Measurements from ENCODE around the gene SLC16A8. TPM values are rescaled to one million over a fixed set of nuclear protein-coding genes. Genes with fewer than 3 reads are reported as not detected.

SLC16A8 gene
- total RNA-seq, 1 experiment from 2014 or later: not detected

DNA sequence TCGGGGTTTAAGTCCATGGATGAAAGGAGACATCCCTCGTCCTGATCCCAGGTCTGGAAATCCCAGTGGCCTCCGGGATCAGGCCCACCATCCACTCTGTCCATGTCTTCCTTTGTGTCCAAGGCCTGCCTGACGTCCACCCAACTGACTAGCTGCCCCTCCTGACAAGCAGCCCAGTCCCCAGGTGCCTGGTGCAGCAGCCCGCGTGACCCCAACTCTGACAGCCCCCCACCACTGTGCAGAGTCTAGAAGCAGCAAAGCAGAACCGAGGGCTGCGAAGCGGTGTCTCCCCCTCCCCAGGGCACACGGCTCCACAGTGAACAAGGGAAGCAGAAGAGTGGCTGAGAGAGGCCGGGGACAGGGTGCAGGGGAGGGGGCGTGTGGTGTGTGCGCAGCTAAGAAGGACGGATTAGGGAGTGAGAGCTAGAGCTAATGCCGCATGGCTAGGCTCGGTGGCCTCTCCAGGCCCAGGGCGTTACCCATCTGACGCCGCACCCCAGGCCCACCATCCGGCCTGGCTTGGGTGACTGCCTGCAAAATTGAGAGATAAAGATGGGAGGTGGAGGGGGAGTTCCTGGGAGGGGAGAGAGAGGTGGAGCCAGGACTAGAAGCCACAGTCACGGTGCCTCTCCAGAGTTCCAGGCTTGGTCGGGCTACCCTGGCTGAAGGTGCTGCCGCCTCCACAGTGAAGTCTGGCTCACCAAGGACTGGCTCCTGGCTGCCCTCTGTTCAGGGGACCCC lies 43.1 kb upstream of the SLC16A8 start:
- no TSS peak for BruUV-seq (replicated peaks)

DNA sequence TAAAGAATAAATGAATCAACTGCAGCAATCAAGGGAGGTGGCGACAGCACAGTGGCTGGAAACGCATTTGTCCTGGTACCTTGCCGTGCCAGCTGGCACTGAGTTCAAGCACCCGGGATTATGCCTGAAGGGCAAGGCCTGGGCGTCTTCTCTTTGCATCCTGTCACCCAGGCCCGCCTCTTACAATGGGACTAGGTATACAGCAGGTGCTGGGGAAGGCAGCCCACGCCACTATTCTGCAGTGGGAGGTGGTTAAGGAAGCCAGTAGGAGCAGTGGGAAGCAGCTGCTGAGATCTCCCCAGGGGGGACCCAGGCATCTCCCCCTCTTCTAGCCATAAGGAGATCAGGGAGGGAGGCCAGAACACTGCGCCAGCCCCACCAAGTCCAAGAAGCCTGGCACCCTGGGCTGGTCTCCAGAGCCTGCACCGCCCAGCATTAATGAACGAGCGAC lies 41.8 kb upstream of the SLC16A8 start:
- Mint-ChIP-seq H3K36me3 (ENCODE audit: insufficient read depth, unreplicated experiment) (peaks cover 18% of the 10 kb centered on the region), H3K9me3 (ENCODE audit: low read depth, unreplicated experiment) (no peaks in the 10 kb centered on the region), H3K27me3 (ENCODE audit: unreplicated experiment) (no peaks in the 10 kb centered on the region), H3K4me3 (ENCODE audit: low read depth, unreplicated experiment) (no peak overlapping the region), H3K4me1 (ENCODE audit: low read depth, unreplicated experiment) (no peaks in the 10 kb centered on the region), H3K27ac (ENCODE audit: unreplicated experiment) (no peak overlapping the region)
- TF ChIP-seq, protein P1, sequence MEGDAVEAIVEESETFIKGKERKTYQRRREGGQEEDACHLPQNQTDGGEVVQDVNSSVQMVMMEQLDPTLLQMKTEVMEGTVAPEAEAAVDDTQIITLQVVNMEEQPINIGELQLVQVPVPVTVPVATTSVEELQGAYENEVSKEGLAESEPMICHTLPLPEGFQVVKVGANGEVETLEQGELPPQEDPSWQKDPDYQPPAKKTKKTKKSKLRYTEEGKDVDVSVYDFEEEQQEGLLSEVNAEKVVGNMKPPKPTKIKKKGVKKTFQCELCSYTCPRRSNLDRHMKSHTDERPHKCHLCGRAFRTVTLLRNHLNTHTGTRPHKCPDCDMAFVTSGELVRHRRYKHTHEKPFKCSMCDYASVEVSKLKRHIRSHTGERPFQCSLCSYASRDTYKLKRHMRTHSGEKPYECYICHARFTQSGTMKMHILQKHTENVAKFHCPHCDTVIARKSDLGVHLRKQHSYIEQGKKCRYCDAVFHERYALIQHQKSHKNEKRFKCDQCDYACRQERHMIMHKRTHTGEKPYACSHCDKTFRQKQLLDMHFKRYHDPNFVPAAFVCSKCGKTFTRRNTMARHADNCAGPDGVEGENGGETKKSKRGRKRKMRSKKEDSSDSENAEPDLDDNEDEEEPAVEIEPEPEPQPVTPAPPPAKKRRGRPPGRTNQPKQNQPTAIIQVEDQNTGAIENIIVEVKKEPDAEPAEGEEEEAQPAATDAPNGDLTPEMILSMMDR (IDR thresholded peaks at IDR 0.05; ENCODE audit: unreplicated experiment): no peak
- no peak for DNase-seq
- intact Hi-C loops (cut with micrococcal nuclease; ENCODE audit: unreplicated experiment): no loop called here
- CTCF ChIA-PET: interaction anchor here (0.8 kb wide), 1 partner anchor 11 kb away, joined by 3 read pairs; no protein-coding TSS in a partner anchor
- BruUV-seq (replicated peaks): no TSS peak

More for the DNA sequence above, 43.1 kb upstream of the SLC16A8 start:
- H3K9me3 Mint-ChIP-seq (ENCODE audit: low read depth, unreplicated experiment): no peaks in the 10 kb centered on the region
- no peak overlapping the region for H3K27ac Mint-ChIP-seq (ENCODE audit: unreplicated experiment)
- intact Hi-C loops (cut with micrococcal nuclease; ENCODE audit: unreplicated experiment): no loop called here
- H3K36me3 Mint-ChIP-seq (ENCODE audit: insufficient read depth, unreplicated experiment): peaks cover 18% of the 10 kb centered on the region
- DNase-seq: no peak
- no peaks in the 10 kb centered on the region for H3K4me1 Mint-ChIP-seq (ENCODE audit: low read depth, unreplicated experiment)
- TF ChIP-seq, protein P1 (IDR thresholded peaks at IDR 0.05; ENCODE audit: unreplicated experiment): no peak
- no peaks in the 10 kb centered on the region for H3K27me3 Mint-ChIP-seq (ENCODE audit: unreplicated experiment)
- H3K4me3 Mint-ChIP-seq (ENCODE audit: low read depth, unreplicated experiment): no peak overlapping the region
- CTCF ChIA-PET: no interaction called here

DNA sequence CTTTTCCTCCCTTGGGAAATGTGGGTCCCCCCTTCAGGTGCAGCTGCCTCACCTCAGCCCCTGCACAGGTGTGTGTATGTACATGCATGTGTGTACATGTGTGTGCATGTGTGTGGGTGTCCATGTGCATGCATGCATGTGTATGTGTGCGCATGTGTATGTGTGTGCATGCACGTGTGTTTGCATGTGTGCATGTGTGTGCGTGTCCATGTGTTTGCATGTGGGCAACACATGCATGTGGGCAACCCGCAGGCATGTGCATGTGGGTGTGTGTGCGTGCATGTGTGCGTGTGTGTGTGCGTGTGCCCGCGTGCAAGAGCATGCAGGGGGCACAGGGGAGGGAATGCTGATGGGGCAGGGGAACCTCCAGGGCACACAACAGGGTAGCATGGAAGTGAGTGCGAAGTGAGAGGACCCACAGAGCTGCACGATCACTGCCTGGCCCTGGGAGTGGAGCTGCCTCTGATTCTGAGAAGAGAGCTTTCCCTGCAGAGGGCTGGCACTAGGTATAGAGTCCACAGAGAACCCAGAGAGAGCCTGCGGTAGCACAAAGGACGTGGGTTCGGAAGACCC lies 41.1 kb upstream of the SLC16A8 start:
- Mint-ChIP-seq H3K27me3 (ENCODE audit: unreplicated experiment) (no peaks in the 10 kb centered on the region), H3K36me3 (ENCODE audit: insufficient read depth, unreplicated experiment) (peaks cover 18% of the 10 kb centered on the region), H3K4me3 (ENCODE audit: low read depth, unreplicated experiment) (no peak overlapping the region), H3K27ac (ENCODE audit: unreplicated experiment) (no peak overlapping the region), H3K4me1 (ENCODE audit: low read depth, unreplicated experiment) (no peaks in the 10 kb centered on the region), H3K9me3 (ENCODE audit: low read depth, unreplicated experiment) (no peaks in the 10 kb centered on the region)
- TF ChIP-seq, protein P1 (IDR thresholded peaks at IDR 0.05; ENCODE audit: unreplicated experiment): no peak
- BruUV-seq (replicated peaks): no TSS peak
- intact Hi-C loops (cut with micrococcal nuclease; ENCODE audit: unreplicated experiment): no loop called here
- CTCF ChIA-PET: no interaction called here
- DNase-seq: no peak

DNA sequence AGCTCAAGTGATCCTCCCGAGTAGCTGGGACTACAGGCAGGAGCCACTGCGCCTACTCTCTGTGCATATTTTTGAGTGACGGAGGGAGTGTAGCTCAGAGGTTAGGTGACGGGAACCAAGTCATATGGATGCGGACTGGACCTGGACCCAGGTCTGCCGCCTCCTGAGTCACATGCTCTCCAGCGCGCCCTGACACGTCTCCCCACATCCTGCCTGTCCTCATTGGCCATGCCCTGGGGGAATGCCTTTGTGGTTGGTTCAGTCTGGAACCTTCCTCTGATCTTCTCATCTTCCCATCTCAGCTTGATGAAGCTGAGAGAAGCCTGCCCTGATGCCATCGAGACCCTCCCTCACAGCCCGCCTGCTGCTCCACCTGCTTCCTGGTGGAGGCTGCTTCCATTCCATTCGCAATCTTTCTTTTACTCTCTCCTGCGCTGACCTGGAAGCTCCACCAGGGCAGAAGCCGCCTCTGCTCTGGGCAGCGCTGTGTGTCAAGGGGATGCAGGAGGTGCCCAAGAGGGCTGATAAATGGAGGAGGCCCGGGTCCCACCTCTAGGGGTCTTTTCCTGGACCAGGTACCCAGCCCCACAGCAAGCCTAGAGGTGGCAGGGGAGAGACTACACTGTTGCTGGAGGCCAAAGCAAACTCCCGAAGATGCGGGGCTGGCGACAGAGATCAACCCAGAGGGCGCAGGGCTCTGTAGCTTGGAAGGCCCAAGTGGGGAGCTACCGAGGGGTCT lies 40.4 kb upstream of the SLC16A8 start:
- no peak for DNase-seq
- no peaks in the 10 kb centered on the region for H3K9me3 Mint-ChIP-seq (ENCODE audit: low read depth, unreplicated experiment)
- no peak overlapping the region for H3K4me3 Mint-ChIP-seq (ENCODE audit: low read depth, unreplicated experiment)
- TF ChIP-seq, protein P1 (IDR thresholded peaks at IDR 0.05; ENCODE audit: unreplicated experiment): no peak
- BruUV-seq (replicated peaks): no TSS peak
- intact Hi-C loops (cut with micrococcal nuclease; ENCODE audit: unreplicated experiment): no loop called here
- H3K36me3 Mint-ChIP-seq (ENCODE audit: insufficient read depth, unreplicated experiment): peaks cover 18% of the 10 kb centered on the region
- no peaks in the 10 kb centered on the region for H3K27me3 Mint-ChIP-seq (ENCODE audit: unreplicated experiment)
- CTCF ChIA-PET: no interaction called here
- H3K27ac Mint-ChIP-seq (ENCODE audit: unreplicated experiment): no peak overlapping the region
- no peaks in the 10 kb centered on the region for H3K4me1 Mint-ChIP-seq (ENCODE audit: low read depth, unreplicated experiment)

All from Calu3 (cell line).